Stimulated activated memory B cell treated with anti-CD40 and anti-IgM and Interleukin-4, amounts not matched to agents 10 μg/mL and 1 μg/mL and 100 μg/mL, for 72 hours (primary cell): Measurements from ENCODE around the gene KMT5C.

Experiments
- ATAC-seq: fragments of 150-1000 bp; cut with Tn5 transposase; 2 replicates; pipeline ENCODE4 v1.10.0; 2021
- H3K27ac Mint-ChIP-seq: one replicate; pipeline ENCODE4 v1.8.0; 2022; ENCODE audit warnings: mild to moderate bottlenecking, mixed read lengths
- H3K27me3 Mint-ChIP-seq: one replicate; pipeline ENCODE4 v1.8.0; 2022; ENCODE audit warnings: mixed read lengths
- H3K36me3 Mint-ChIP-seq: one replicate; pipeline ENCODE4 v1.8.0; 2022; ENCODE audit warnings: mixed read lengths
- H3K4me1 Mint-ChIP-seq: one replicate; pipeline ENCODE4 v1.8.0; 2022; ENCODE audit warnings: mixed read lengths
- H3K4me3 Mint-ChIP-seq: one replicate; pipeline ENCODE4 v1.8.0; 2022; ENCODE audit warnings: mild to moderate bottlenecking, moderate library complexity, mixed read lengths
- H3K9me3 Mint-ChIP-seq: one replicate; pipeline ENCODE4 v1.8.0; 2022; ENCODE audit warnings: mixed read lengths

Gene KMT5C

DNA sequence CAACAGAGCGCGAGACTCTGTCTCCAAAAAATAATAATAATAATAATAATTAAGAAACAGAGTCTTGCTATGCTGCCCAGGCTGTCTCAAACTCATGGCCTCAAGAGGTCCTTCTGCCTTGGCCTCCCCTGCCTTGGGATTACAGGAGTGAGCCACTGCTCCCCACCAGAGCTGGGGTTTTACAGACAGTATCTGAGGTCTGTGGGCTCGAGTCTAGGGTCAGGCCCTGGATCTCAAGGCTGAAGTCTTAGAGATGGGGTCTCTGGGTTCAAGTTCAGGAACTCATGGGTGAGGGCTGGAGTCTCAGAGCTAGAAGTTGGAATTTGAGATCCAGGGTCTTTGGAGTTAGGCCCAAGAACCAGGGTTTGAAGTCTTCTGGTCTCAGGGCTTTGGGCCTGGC lies 27.1 kb downstream of the KMT5C start:
- Mint-ChIP-seq H3K27ac (no peak overlapping the region), H3K9me3 (no peaks in the 10 kb centered on the region), H3K36me3 (no peaks in the 10 kb centered on the region), H3K4me1 (peaks cover 11% of the 10 kb centered on the region), H3K27me3 (peaks cover 85% of the 10 kb centered on the region), H3K4me3 (no peak overlapping the region)
- ATAC-seq: no peak

DNA sequence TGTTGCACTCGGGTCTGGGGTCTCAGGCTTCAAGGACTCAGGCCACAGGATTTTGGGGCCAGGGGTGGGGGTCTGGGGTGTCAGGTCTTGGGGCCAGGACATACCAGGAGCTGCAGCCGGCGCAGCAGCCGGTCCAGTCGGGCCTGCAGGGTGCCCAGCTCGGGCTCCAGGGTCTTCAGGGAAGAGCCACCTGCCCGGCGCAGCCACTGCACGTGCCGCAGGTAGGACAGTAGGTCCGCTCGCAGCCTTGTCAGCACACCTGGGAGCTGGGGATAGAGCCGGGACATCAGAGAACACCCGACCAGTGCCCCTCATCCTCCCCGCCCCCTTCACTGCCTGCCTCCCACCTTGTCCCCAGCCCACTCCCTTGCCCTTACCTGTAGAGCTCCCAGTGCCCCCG lies 28.4 kb downstream of the KMT5C start:
- Mint-ChIP-seq H3K27me3 (peaks cover 85% of the 10 kb centered on the region), H3K27ac (no peak overlapping the region), H3K4me3 (no peak overlapping the region), H3K9me3 (no peaks in the 10 kb centered on the region), H3K4me1 (peaks cover 11% of the 10 kb centered on the region), H3K36me3 (no peaks in the 10 kb centered on the region)
- no peak for ATAC-seq

DNA sequence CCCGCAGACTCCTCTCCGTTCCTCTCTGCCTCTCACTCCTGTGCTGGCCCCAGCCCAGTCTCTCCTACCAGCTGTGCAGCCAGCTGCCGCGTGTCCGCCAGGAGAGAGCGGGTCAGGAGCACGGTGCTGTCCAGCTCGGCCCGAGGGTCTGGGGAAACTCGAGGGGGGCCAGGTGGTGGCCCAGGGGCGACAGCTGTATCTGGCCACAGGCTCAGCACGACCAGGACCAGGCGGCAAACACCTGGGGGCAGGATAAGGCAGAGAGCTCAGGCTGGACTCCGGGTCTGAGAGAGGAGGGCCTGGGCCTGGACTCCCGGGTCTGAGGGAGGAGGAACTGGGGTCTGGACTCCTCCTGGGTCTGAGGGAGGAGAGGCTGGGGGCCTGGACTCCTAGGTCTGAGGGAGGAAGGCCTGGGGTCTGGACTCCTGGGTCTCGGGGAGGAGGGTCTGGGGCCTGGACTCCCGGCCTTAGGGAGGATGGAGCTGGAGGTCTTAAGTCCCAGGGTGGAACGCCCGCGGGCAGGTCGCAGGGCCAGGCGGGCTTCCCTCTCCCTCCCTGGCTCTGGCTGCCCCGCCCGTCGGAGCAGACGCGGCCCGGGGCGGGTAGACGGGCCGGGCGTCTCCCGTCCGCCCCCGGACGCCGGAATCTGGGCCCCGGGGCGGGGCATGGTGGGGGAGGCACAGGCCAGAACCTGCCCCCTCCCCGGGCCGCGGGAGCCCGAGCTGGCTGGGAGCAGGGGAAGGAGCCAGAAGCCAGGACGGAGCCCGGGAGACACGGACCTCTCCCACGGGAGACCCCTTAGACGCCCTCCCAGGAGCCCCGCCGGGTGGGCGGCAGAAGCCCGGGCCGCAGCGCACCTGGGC lies 29.3 kb downstream of the KMT5C start:
- Mint-ChIP-seq H3K9me3 (no peaks in the 10 kb centered on the region), H3K27ac (no peak overlapping the region), H3K4me3 (peak overlapping the region; percentile 42), H3K4me1 (peaks cover 17% of the 10 kb centered on the region), H3K36me3 (no peaks in the 10 kb centered on the region), H3K27me3 (peaks cover 91% of the 10 kb centered on the region)
- peak; percentile 59 for ATAC-seq

DNA sequence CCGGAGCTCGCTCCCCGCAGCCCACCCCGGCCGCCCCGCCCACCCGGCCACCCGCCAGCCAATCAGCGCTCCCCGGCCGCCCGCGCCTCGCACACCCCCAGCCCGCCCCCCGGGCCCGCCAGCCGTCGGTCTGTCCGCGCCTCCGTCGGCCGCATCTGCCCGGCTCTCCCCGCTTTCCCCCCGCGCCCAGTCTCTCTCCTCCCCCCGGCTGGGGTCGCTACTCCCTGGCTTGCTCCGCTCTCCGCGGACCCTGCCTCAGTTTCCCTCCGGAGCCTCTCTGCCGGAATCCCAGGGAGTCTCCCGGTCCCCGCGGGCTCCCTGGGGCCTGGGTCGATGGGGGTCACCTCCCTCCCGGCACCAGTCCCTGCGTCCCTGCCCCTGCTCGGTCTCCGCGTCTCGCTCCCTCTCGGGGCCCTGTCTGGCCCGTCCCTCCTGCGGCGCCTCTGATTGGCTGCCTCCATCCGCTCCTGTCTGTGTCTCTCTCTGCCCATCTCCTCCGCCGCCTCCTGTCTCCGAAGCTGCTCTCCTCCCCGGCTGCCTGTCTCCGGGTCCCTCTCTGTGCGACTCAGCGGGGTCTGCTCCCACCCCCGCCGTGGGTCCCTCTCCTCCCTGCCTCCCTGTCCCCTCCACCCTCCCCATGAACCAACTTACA lies 30.1 kb downstream of the KMT5C start:
- H3K4me1 Mint-ChIP-seq: peaks cover 18% of the 10 kb centered on the region
- H3K4me3 Mint-ChIP-seq: peak overlapping the region; percentile 69
- no peaks in the 10 kb centered on the region for H3K9me3 Mint-ChIP-seq
- ATAC-seq: no peak
- no peak overlapping the region for H3K27ac Mint-ChIP-seq
- no peaks in the 10 kb centered on the region for H3K36me3 Mint-ChIP-seq
- H3K27me3 Mint-ChIP-seq: peaks cover 92% of the 10 kb centered on the region

DNA sequence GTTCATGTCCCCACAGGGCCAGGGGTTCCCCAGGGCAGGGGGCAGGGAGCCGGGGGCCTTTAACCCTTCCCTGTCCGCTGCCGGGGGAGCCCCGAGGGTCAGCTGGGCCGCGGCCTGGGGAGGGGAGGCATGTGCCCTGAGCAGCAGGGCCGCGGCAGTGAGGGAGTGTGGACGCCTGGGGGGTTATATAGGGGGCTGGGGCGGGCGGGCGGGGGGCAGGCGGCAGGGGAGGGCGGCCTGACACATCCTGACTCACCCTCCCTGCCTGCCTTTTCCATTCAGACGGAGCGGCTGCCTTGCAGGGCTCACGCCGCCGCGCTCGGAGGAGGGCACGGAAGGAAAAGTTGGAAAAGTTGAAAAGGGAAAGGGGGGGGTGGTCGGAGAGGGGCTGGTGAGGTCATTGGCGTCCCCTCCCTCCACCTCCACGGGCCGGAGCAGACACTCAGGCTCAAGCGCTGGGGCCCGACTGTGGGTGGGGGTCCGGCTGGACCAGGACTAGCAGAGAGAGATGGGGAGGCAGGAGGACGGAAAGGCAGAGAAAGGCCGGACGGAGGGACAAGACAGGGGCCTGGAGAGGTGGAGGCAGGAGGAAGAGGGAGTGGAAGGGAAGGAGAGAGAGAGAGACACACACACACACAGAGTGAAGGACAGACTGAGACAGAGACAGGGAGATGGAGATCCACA lies 30.8 kb downstream of the KMT5C start, which contains the start of gene IL11:
IL11 (minus strand) TSS at position 159 of the 684 bp plus-strand sequence; CDS start at position 6, 153 bp downstream.
- H3K36me3 Mint-ChIP-seq: no peaks in the 10 kb centered on the region
- no peak within 1 kb of the TSS for H3K27ac Mint-ChIP-seq
- H3K4me3 Mint-ChIP-seq: peak within 1 kb of the TSS; percentile 69

DNA sequence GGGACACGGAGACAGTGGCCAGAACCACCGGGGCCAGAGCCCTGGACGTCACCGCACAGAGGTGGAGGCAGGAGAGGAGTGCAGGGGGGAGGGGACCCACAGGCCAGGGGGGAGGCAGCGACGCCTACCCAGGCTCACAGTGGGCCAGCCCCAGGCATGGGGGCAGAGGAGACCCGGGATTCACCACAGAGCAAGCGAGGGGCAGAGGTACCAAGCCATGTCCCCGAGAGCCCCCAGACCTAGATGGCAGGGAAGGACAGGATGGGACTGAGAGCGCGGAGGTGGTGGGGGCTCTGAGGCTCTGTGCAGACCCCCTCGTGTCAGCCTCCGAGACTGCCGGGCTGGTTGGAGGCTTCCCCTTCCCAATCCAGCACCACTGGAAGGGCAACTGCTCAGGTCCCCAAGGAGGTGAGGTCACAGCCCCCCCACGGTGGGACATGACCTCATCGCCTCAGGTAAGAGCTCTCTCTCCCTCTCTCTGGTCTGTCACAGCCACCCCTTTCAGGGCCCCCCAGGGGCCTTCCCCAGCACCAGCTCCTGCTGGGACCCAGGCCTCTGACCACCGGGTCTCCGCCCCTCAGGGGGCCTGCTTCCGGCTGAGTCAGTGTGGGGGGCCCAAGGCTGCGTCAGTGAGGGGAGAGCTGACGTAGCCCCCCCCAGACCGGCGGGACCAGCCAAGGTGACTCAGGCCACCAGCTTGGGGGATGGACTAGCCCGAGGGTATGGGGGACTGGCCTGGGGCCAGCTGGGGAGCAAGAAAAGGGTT lies 32.8 kb downstream of the KMT5C start:
- no peaks in the 10 kb centered on the region for H3K36me3 Mint-ChIP-seq
- H3K27ac Mint-ChIP-seq: no peak overlapping the region
- no peak overlapping the region for H3K4me3 Mint-ChIP-seq
- H3K4me1 Mint-ChIP-seq: peaks cover 18% of the 10 kb centered on the region
- H3K27me3 Mint-ChIP-seq: peaks cover 85% of the 10 kb centered on the region
- ATAC-seq: no peak
- no peaks in the 10 kb centered on the region for H3K9me3 Mint-ChIP-seq

More for the DNA sequence above, 30.8 kb downstream of the KMT5C start, which contains the start of gene IL11:
- Mint-ChIP-seq H3K27me3 (peaks cover 89% of the 10 kb centered on the region), H3K9me3 (no peaks in the 10 kb centered on the region), H3K4me1 (peaks cover 18% of the 10 kb centered on the region)
- ATAC-seq: no peak

DNA sequence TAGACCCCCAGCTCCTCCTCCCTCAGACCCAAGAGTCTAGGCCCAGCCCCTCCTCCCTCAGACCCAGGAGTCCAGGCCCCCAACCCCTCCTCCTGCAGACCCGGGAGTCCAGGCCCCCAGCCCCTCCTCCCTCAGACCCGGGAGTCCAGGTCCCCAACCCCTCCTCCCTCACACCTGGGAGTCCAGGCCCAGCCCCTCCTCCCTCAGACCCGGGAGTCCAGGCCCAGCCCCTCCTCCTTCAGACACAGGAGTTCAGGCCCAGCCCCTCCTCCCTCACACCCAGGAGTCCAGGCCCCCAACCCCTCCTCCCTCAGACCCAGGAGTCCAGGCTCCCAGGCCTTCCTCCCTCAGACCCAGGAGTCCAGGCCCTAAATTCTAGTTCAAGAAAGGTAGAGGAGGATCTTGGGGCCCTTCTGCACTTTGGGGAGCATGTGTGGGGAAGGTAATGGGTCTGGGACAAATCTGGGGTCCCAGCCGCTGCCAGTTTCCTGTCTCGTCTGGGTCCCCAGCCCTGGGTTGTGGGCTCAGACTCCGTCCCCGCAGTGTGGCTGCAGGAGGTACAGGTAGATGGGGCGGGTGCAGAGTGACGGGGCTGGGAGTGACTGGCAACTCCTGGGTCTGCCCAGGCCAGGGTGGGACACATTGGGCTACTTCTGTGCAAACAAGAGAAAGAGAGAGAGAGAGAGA lies 33.8 kb downstream of the KMT5C start:
- peaks cover 75% of the 10 kb centered on the region for H3K27me3 Mint-ChIP-seq
- H3K9me3 Mint-ChIP-seq: no peaks in the 10 kb centered on the region
- H3K4me1 Mint-ChIP-seq: peaks cover 18% of the 10 kb centered on the region
- H3K36me3 Mint-ChIP-seq: no peaks in the 10 kb centered on the region
- no peak overlapping the region for H3K27ac Mint-ChIP-seq
- no peak overlapping the region for H3K4me3 Mint-ChIP-seq
- no peak for ATAC-seq

DNA sequence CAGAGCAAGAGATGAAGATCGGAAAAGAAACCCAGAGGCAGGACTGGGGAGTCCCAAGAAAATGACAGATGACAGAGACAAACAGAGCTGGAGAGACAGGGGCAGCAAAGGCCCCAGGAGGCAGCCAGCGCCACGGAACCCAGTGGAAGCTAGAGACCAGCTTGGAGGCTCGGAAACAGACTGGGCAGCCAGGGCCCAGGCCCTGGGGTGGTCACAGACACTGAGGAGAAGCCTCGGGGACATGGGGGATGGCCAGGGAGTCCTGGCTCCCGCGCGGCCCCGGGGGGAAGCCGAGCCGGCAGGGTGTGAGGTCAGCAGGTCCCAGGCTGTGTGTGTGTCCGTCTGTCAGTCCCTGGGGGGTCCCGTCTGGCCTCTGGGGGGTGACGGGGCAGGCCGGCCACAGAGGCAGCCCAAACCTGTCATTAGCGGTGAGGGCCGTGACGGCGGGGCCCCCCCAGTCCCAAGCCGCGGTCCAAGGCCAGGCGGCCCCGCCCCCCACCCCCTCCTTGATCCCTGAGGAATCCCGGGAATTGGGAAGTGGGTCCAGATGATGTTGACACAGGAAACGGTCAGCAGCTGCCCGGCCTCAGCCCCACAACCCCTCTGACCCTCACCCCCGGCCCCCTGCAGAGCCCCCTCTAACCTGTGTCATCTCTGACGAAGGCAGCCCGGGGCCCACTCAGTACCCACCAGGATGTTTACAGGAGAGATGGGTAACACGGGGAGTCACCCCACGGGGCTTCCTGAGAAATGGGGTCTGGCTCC lies 34.5 kb downstream of the KMT5C start:
- Mint-ChIP-seq H3K9me3 (no peaks in the 10 kb centered on the region), H3K27me3 (peaks cover 68% of the 10 kb centered on the region), H3K36me3 (no peaks in the 10 kb centered on the region), H3K4me3 (no peak overlapping the region), H3K27ac (no peak overlapping the region), H3K4me1 (peaks cover 13% of the 10 kb centered on the region)
- no peak for ATAC-seq

DNA sequence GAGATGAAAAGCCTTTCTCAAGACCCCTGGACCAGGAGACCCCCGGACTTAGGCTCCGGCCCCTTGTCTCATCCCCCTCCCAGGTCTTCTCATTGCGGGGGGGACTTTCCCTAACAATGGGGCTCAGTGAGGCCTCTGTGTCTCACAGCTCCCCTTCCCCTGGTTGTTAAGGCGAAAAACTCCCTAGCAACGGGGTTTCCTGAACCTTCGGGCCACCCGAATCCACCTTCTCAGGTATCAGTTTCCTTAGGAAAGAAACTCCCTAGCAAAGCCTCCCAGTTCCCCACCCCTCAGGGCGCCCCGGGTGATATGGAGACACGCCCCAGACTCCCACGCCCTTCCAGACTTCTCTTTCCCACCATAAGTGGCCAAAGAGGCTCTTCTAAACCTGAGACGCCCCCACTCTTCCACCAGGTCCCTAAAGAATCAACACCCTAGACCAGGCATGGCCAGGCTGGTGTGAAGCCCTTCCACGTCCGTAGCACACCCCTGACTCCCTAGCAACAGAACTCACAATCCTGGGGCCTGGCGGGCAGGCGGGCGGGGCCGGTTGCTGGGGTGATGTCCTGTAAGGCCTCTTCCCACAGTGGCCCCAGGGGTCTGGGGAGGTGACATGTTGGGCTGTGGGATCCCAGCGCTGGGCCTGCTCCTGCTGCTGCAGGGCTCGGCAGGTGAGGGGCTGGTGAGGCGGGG lies 36.7 kb downstream of the KMT5C start, which contains the start of gene TMEM190:
TMEM190 (plus strand) TSS at position 586 of the 693 bp plus-strand sequence; CDS start at position 614, 28 bp downstream.
- ATAC-seq: no peak
- Mint-ChIP-seq H3K27me3 (peaks cover 49% of the 10 kb centered on the region), H3K9me3 (no peaks in the 10 kb centered on the region), H3K4me1 (peaks cover 6% of the 10 kb centered on the region), H3K4me3 (no peak within 1 kb of the TSS), H3K36me3 (no peaks in the 10 kb centered on the region), H3K27ac (no peak within 1 kb of the TSS)

DNA sequence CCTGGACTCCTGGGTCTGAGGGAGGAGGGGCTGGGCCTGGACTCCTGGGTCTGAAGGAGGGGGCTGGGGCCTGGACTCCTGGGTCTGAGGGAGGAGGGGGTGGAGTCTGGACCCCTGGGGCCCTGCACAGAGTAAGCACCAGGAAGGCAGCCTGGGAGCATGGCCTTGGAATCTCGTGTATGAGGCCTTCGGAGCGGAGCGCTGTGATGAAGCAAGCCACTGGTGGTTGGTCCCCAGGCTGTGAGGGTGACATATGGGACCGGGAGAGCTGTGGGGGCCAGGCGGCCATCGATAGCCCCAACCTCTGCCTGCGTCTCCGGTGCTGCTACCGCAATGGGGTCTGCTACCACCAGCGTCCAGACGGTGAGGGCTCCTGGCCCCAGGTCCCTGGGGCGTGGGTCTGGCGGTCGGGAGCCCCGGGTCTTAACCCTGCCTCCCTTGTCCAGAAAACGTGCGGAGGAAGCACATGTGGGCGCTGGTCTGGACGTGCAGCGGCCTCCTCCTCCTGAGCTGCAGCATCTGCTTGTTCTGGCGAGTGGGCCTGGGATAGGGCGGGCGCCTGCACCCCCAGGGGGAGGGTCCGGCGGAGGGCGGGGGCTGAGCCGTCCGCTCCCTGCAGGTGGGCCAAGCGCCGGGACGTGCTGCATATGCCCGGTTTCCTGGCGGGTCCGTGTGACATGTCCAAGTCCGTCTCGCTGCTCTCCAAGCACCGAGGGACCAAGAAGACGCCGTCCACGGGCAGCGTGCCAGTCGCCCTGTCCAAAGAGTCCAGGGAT lies 37.9 kb downstream of the KMT5C start:
- ATAC-seq: no peak
- H3K9me3 Mint-ChIP-seq: no peaks in the 10 kb centered on the region
- H3K4me1 Mint-ChIP-seq: peaks cover 16% of the 10 kb centered on the region
- no peak overlapping the region for H3K4me3 Mint-ChIP-seq
- H3K27ac Mint-ChIP-seq: no peak overlapping the region
- peaks cover 38% of the 10 kb centered on the region for H3K27me3 Mint-ChIP-seq
- H3K36me3 Mint-ChIP-seq: no peaks in the 10 kb centered on the region

DNA sequence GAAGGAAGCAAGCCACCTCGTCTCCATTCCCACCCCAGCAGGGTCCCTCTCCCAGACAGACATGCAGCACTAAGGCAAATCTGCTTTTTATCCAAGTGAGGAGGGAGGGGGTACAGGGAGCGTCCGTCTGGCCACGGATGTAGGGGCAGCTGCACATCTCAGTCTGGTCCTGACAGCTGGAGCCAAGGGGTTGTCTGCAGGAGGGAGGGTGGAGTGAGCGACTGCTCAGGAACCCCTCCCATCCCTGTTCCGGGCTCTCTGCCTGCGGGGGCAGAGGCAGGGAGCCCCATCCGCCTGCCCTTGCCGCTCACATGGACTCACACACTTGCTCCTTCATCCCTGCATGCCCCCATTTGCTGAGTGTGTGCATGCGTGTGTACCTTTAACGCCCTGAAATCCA lies 39.5 kb downstream of the KMT5C start:
- Mint-ChIP-seq H3K27me3 (peaks cover 22% of the 10 kb centered on the region), H3K36me3 (no peaks in the 10 kb centered on the region), H3K9me3 (no peaks in the 10 kb centered on the region), H3K4me3 (no peak overlapping the region), H3K27ac (no peak overlapping the region), H3K4me1 (peaks cover 18% of the 10 kb centered on the region)
- no peak for ATAC-seq

DNA sequence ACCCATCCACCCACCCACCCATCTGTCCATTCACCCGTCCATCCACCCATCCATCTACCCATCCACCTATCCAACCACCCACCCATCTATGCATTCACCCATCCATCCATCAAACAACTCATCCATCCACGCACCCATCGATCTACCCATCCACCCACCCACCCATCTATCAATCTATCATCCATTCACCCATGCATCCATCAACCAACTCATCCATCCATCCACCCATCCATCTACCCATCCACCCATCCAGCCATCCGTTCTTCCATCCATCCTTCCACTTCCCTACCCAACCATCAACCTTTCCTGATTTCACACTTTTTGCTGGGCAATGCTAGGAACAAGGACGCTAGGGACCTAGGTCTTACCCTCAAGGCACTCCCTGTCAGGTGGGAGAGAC lies 42.3 kb downstream of the KMT5C start:
- no peak for ATAC-seq
- no peaks in the 10 kb centered on the region for H3K9me3 Mint-ChIP-seq
- peaks cover 39% of the 10 kb centered on the region for H3K4me1 Mint-ChIP-seq
- H3K36me3 Mint-ChIP-seq: peaks cover 15% of the 10 kb centered on the region
- no peak overlapping the region for H3K4me3 Mint-ChIP-seq
- H3K27ac Mint-ChIP-seq: no peak overlapping the region
- peaks cover under 1% of the 10 kb centered on the region for H3K27me3 Mint-ChIP-seq
